RCC 7860 (cell line): Measurements from ENCODE around the gene MLXIP.

ENCODE experiments used
- DNase-seq: peaks from one replicate; pipeline ENCODE4 v3.0.0-alpha.2; 2015; ENCODE audit warnings: low spot score
- FAIRE-seq: peaks from 2 replicates; lab custom pipeline; 2012; peaks lifted over from hg19 to GRCh38; lab: Jason Lieb, UNC

MLXIP gene

DNA sequence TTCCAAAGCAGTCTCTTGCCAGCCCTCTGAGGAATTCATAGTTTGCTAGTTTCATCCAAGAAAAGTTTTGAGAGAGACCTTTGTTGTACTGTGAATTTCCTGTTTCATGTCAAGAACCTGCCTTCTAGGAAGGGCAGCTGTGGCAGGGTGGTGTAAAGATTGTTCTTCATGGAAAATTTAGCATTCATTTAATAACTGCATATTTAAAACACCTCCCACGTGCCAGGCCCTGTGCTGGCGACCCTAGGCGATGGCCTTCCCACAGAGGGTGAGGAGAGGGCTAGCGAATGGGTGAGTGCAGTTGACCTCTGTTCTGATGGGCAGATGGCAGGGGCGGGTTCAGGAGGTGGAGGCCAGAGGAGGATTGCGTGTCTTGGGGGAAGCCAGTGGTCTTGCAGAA is 43.2 kb downstream of the MLXIP start:
- FAIRE-seq: no peak
- DNase-seq: no peak

DNA sequence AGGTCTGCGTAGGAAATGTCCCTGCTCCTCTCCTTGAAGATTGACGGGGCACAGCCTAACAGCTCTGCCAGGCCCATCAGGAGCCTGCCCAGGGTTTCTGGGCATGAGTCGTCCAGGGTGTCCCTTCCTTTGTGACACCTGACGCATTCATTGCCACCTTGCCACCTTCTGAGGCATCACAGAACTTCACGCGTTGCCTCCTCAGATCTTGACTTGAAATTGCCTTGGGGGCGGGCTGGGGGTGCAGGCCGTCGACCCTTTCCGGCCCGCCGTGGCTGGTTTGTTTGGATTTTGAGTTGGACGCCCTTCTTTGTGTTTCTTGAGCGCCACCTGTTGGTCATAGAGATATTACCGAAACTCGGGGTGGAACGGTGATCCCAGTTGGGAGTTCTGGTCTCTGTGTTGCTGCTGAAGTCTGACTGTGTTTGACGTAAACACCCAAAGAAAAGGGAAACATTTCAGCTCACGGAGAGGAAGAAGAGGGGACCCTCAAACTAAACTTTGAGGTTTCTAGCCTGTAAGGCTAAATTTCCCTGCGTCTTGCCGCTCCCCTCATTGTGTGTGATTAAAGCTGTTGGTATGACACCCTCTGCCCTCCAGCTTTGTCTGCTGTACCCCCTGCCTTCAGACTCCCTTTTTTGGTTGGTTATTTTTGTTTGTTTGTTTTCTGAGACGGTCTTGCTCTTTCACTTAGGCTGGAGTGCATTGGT is 44.6 kb downstream of the MLXIP start:
- DNase-seq (peak; percentile 8), FAIRE-seq (no peak)

DNA sequence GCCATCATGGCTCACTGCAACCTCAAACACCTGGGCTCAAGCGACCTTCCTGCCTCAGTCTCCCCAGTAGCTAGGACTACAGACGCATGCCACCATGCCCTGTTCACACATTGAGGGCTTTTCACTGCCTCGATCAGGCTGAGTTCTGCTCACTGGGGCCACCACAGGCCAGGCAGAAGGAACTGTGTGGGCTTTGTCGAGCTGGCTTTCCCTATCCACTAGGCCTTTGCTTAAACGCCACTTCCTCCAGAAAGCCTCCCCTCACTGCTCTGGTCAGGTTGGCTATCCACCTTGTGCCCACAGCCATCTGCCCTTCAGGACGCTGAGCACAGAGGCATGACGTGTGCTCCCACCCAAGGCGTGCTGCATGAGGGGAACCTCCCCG is 45.2 kb downstream of the MLXIP start:
- FAIRE-seq: no peak

DNA sequence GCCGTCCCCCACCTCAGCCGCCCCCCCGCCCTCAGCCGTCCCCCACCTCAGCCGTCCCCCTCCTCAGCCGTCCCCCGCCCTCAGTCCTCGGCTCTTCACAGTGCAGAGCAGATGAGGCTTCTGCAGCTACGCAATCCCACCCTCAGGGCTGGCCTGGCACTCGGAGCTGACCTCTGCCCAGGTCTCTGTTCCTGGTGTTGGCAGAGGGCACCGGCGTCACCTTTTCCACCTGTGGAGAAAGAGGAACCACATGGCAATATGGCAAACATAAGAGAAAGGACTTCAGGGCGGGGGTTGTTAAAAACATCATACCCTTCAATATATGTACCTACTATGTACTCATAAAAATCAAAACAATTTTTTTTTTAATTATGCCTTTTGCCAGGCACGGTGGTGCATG is 45.8 kb downstream of the MLXIP start:
- DNase-seq (no peak), FAIRE-seq (no peak)

More for the DNA sequence above, 45.2 kb downstream of the MLXIP start:
- no peak for DNase-seq

GRCh38 chr12:122125452-122126341 is 47.1 kb downstream of the MLXIP start:
- FAIRE-seq: no peak
- no peak for DNase-seq

DNA sequence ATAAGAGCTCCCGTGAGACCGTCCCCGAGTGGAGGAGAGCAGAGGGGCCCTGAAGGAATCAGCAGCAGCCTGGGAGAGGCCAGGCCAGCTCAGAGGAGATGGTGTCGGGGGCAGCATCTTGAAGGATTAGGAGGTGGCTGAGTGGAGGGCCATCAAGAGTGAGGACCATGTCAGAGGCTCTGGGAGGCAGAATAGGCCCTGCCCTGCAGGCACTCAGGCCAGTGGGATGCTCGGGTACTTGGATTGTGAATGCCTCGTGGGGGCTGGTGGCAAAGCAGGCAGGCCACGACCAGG is 47.7 kb downstream of the MLXIP start:
- FAIRE-seq (no peak), DNase-seq (no peak)

- DNase-seq: peak; percentile 7
- no peak for FAIRE-seq
These were observed 48.4 kb downstream of the MLXIP start for GRCh38 chr12:122126713-122127597.

DNA sequence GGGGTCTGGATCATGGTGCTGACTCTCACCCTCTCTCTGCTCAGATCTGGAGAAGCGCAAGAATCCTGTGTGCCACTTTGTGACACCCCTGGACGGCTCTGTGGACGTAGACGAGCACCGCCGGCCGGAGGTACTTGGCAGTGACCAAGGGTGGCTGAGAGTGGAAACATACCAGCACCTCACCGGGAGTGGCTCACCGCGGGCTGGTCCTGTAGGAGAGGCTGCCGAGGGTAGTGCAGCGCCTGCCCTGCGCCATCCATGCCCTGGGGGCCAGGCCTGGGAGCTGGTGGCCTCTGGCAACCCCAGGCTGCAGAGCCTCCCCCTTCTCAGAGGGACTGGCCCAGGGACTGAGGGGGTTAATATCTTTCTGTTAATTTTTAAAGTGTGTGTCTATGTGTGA is 49.3 kb downstream of the MLXIP start:
- FAIRE-seq (no peak), DNase-seq (no peak)

DNA sequence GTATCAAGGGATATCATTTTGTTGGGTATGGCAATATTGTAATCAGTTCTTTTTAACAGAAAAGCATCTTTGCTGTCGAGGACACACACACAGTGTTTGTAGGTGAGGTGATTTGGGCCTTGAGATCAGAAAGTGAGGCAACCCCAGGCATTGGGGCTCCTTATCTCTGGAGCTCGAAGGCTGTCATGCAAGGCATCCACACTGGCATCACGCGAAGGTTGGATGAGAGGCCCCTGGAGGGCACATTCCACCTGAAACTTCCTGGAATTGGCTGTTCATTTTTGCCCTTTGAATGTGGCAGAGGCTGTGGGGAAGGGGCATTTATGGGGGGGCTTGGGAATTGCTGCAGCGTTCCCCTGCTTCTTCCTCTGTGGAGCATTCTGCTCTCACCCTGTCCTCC is 49.9 kb downstream of the MLXIP start:
- FAIRE-seq (no peak), DNase-seq (no peak)

GRCh38 chr12:122129131-122129530 is 50.6 kb downstream of the MLXIP start:
- DNase-seq (no peak), FAIRE-seq (no peak)

DNA sequence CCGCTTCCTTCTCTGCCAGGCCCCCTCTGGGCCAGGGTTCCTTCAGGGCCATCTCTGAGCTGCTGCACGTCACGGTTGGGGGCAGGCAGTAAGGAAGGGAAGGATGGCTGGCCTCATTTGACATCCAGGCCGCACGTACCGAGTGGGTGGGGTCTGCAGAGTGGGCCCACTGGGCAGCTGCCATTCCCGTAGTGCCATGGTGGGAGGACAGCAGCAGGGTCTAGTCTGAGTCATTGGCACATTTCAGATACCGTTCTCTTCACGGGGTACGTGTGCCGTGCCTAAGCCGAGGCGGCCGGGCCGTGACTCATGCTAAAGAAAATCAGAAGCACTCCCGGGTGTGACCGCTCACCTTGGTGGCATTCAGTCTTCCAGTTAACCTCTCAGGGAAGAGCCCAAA is 51.6 kb downstream of the MLXIP start:
- peak; percentile 92 for DNase-seq
- FAIRE-seq: peak; percentile 93

- FAIRE-seq: no peak
- no peak for DNase-seq
These were observed 54.8 kb downstream of the MLXIP start for GRCh38 chr12:122133192-122133950.

GRCh38 chr12:122135437-122136031 is 57.0 kb downstream of the MLXIP start:
- FAIRE-seq: no peak
- no peak for DNase-seq

GRCh38 chr12:122137229-122137628 is 58.7 kb downstream of the MLXIP start:
- FAIRE-seq (no peak), DNase-seq (no peak)

DNA sequence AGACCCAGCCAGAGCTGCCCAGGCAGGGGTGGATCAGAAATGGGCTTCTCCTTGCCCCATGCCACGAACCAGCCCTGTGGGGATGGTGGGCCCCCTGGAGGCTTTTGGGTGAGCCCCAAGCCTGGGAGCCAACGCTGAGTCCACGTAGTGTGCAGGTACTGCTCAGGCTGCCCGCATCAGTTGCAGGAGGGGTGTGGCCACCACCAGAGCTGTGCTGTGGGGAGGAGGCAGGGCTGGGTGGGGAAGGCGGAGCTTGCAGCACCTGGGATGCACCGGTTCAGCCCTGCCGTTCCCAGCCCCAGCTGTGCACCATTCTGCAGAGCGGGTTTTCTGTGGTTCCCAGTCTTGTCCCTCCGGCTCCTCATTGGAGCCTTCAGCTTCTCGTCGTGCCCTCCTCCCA is 59.1 kb downstream of the MLXIP start:
- no peak for FAIRE-seq
- no peak for DNase-seq

DNA sequence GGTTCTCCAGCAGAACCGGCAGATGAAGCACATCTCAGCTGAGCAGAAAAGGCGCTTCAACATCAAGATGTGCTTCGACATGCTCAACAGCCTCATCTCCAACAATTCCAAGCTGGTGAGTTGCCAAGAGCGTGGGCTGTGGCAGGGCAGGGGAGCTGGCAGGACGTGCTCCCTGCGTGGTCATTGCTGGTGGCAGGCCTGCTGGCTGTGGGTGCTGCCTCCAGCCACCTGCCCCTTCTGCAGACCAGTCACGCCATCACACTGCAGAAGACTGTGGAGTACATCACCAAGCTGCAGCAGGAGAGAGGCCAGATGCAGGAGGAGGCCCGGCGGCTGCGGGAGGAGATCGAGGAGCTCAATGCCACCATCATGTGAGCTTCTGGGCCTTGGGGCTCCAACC is 59.6 kb downstream of the MLXIP start:
- no peak for FAIRE-seq
- no peak for DNase-seq

DNA sequence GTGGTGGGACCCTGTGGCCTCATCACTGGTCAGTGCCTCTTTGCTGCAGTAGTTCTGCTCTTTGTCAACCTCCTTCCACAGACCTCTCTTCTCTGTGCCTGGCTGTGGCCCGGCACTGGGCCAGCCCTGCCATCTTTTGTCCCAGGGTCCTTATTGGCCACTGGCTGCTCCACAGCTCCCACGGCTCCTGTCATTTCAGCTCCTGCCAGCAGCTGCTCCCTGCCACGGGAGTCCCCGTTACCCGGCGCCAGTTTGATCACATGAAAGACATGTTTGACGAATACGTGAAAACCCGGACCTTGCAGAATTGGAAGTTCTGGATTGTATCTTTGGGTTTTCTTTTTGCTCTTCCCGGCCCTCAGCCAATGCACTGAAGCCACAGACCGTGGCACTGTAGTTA is 60.1 kb downstream of the MLXIP start:
- no peak for DNase-seq
- no peak for FAIRE-seq

DNA sequence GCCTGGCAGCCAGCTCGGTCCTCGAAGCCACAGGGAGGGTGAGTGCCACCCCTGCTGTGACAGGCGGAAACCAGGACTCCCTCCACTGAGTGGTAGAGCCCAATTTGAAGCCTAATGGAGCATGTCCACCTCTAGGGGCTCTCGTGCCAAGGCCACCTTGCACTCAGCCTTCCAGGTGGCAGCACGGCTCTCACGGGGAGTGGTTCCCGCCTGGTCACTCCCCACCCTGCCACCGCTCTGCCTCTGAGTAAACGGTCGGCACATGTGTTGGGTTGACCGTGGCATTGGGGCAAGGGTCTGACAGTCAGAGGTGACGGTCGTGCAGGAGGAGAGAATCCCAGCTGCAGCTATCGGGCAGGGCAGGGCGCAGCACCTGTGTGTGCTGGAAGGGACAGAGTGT is 60.7 kb downstream of the MLXIP start:
- FAIRE-seq: no peak
- no peak for DNase-seq

- no peak for DNase-seq
- no peak for FAIRE-seq
These were observed 61.4 kb downstream of the MLXIP start for GRCh38 chr12:122139941-122140340.

GRCh38 chr12:122140467-122141257 is 62.1 kb downstream of the MLXIP start:
- FAIRE-seq: no peak
- DNase-seq: no peak
